NCI-H1694 treated with DMSO at 0.1 percent for 48 hours (cell line): ENCODE measurements around the gene PCDH7.

Source experiments
- DNase-seq: peaks from one replicate; lab custom pipeline; 2025; lab: John Stamatoyannopoulos, UW

The PCDH7 gene

GRCh38 chr4:30720021-30720660, at the start of gene PCDH7:
TSS of gene PCDH7 (plus strand) at chr4:30720369. CDS start at chr4:30721423, 1,054 bp downstream.
- peak; percentile 20 for DNase-seq

- no peak for DNase-seq
Measured at GRCh38 chr4:30671926-30672448, 48.2 kb upstream of the PCDH7 start.

- no peak for DNase-seq
Measured at GRCh38 chr4:30696191-30696590, 24.0 kb upstream of the PCDH7 start.

GRCh38 chr4:30714408-30715031, 5.6 kb upstream of the PCDH7 start:
- DNase-seq, result peak; percentile 21

GRCh38 chr4:30716158-30716557, 4.0 kb upstream of the PCDH7 start:
- peak; percentile 28 for DNase-seq

- DNase-seq, result peak; percentile 22
Measured at GRCh38 chr4:30716681-30717207, 3.4 kb upstream of the PCDH7 start.

- peak; percentile 1 for DNase-seq
Measured at GRCh38 chr4:30717208-30718020, 2.8 kb upstream of the PCDH7 start.

GRCh38 chr4:30718021-30718542, 2.1 kb upstream of the PCDH7 start:
- peak; percentile 21 for DNase-seq

GRCh38 chr4:30718641-30719453, 1.3 kb upstream of the PCDH7 start:
- DNase-seq, result peak; percentile 25

GRCh38 chr4:30719454-30720020, 632 bp upstream of the PCDH7 start:
- DNase-seq, result peak; percentile 25

GRCh38 chr4:30720661-30721184, 554 bp downstream of the PCDH7 start:
- no peak for DNase-seq

- DNase-seq, result no peak
Measured at GRCh38 chr4:30721185-30722091, 1.3 kb downstream of the PCDH7 start.

- no peak for DNase-seq
Measured at GRCh38 chr4:30722092-30722358, 1.9 kb downstream of the PCDH7 start.

GRCh38 chr4:30722359-30723200, 2.4 kb downstream of the PCDH7 start:
- no peak for DNase-seq

GRCh38 chr4:30723201-30723955, 3.2 kb downstream of the PCDH7 start:
- no peak for DNase-seq

- DNase-seq, result no peak
Measured at GRCh38 chr4:30724247-30724646, 4.1 kb downstream of the PCDH7 start.

GRCh38 chr4:30725562-30725961, 5.4 kb downstream of the PCDH7 start:
- DNase-seq, result no peak

- no peak for DNase-seq
Measured at GRCh38 chr4:30726090-30726675, 6.0 kb downstream of the PCDH7 start.
